ENCODE measurements around the gene MUC15. TPM values are rescaled to one million over a fixed set of nuclear protein-coding genes. Genes with fewer than 3 reads are reported as not detected.

Gene MUC15
- total RNA-seq, 3 donors from 2014 or later: 6.6 to 61.2 TPM; not detected in 1

GRCh38 chr11:26519469-26519868, 52.6 kb downstream of the MUC15 start:
- DNase-seq (ENCODE audit: low spot score in 2 of 2): no peak
- no peaks in the 10 kb centered on the region for H3K4me1 ChIP-seq
- no peaks in the 10 kb centered on the region for H3K27me3 ChIP-seq
- intact Hi-C loops (cut with DNase I; ENCODE audit: low total_unique reads): no loop called here
- H3K4me3 ChIP-seq: no peak overlapping the region
- H3K27ac ChIP-seq: no peak overlapping the region
- H3K9me3 ChIP-seq: no peaks in the 10 kb centered on the region
- TF ChIP-seq POLR2A (IDR thresholded peaks at IDR 0.05): no peak
- TF ChIP-seq CTCF (IDR thresholded peaks at IDR 0.05): no peak
- no peak for TF ChIP-seq POLR2AphosphoS5 (IDR thresholded peaks at IDR 0.05)
- no peaks in the 10 kb centered on the region for H3K36me3 ChIP-seq

GRCh38 chr11:26512196-26512595, 59.9 kb downstream of the MUC15 start:
- H3K27me3 ChIP-seq: no peaks in the 10 kb centered on the region
- intact Hi-C loops (cut with DNase I; ENCODE audit: low total_unique reads): no loop called here
- H3K36me3 ChIP-seq: no peaks in the 10 kb centered on the region
- no peaks in the 10 kb centered on the region for H3K9me3 ChIP-seq
- no peak overlapping the region for H3K27ac ChIP-seq
- no peak overlapping the region for H3K4me3 ChIP-seq
- TF ChIP-seq POLR2A (IDR thresholded peaks at IDR 0.05) (no peak), POLR2AphosphoS5 (IDR thresholded peaks at IDR 0.05) (no peak), CTCF (IDR thresholded peaks at IDR 0.05) (no peak)
- no peaks in the 10 kb centered on the region for H3K4me1 ChIP-seq
- DNase-seq (ENCODE audit: low spot score in 2 of 2): no peak

GRCh38 chr11:26510756-26511155, 61.3 kb downstream of the MUC15 start:
- Histone ChIP-seq H3K27ac (no peak overlapping the region), H3K9me3 (no peaks in the 10 kb centered on the region), H3K36me3 (no peaks in the 10 kb centered on the region), H3K4me3 (no peak overlapping the region), H3K27me3 (no peaks in the 10 kb centered on the region), H3K4me1 (no peaks in the 10 kb centered on the region)
- TF ChIP-seq CTCF (IDR thresholded peaks at IDR 0.05): no peak
- no peak for TF ChIP-seq POLR2A (IDR thresholded peaks at IDR 0.05)
- TF ChIP-seq POLR2AphosphoS5 (IDR thresholded peaks at IDR 0.05): no peak
- intact Hi-C loops (cut with DNase I; ENCODE audit: low total_unique reads): no loop called here
- DNase-seq (ENCODE audit: low spot score in 2 of 2): no peak

- TF ChIP-seq POLR2AphosphoS5 (IDR thresholded peaks at IDR 0.05) (no peak), CTCF (IDR thresholded peaks at IDR 0.05) (no peak), POLR2A (IDR thresholded peaks at IDR 0.05) (no peak)
- no peak for DNase-seq (ENCODE audit: low spot score in 2 of 2)
Observed at GRCh38 chr11:26510164-26510563, 61.9 kb downstream of the MUC15 start.

More at GRCh38 chr11:26510164-26510563, 61.9 kb downstream of the MUC15 start:
- H3K36me3 ChIP-seq: no peaks in the 10 kb centered on the region
- no peaks in the 10 kb centered on the region for H3K9me3 ChIP-seq
- H3K4me1 ChIP-seq: no peaks in the 10 kb centered on the region
- H3K27ac ChIP-seq: no peak overlapping the region
- H3K4me3 ChIP-seq: no peak overlapping the region
- H3K27me3 ChIP-seq: no peaks in the 10 kb centered on the region
- intact Hi-C loops (cut with DNase I; ENCODE audit: low total_unique reads): no loop called here

Other genes with a start within 250 kb of the MUC15 start
- gene ANO3, start 240.1 kb downstream of the MUC15 start, total RNA-seq: 1 to 10 TPM in 1 of 3 donors, under 1 TPM in 2; 0.29 to 9.0 (median 0.66) TPM
- not detected for gene SLC5A12, start 149.8 kb upstream of the MUC15 start, total RNA-seq